ENCODE data around the gene RIMKLA.

RIMKLA gene

GRCh38 chr1:42358791-42359190, 21.8 kb upstream of the RIMKLA start:
- H3K4me3 ChIP-seq (ENCODE audit: low read length) = no peak overlapping the region
- TF ChIP-seq CTCF (conservative IDR thresholded peaks at IDR 0.05; ENCODE audit: low read length) = no peak
- no peak for DNase-seq (ENCODE audit: low read depth)

- no peak for DNase-seq (ENCODE audit: low read depth)
- TF ChIP-seq CTCF (conservative IDR thresholded peaks at IDR 0.05; ENCODE audit: low read length) = no peak
- H3K4me3 ChIP-seq (ENCODE audit: low read length) = no peak overlapping the region
These were observed 21.1 kb upstream of the RIMKLA start for GRCh38 chr1:42359466-42359865.

GRCh38 chr1:42364089-42364488, 16.5 kb upstream of the RIMKLA start:
- no peak for DNase-seq (ENCODE audit: low read depth)
- H3K4me3 ChIP-seq (ENCODE audit: low read length) = no peak overlapping the region
- TF ChIP-seq CTCF (conservative IDR thresholded peaks at IDR 0.05; ENCODE audit: low read length) = no peak

- no peak for DNase-seq (ENCODE audit: low read depth)
- TF ChIP-seq CTCF (conservative IDR thresholded peaks at IDR 0.05; ENCODE audit: low read length) = no peak
- H3K4me3 ChIP-seq (ENCODE audit: low read length) = no peak overlapping the region
These were observed 16.1 kb upstream of the RIMKLA start for GRCh38 chr1:42364542-42364941.

GRCh38 chr1:42365118-42365517, 15.5 kb upstream of the RIMKLA start:
- no peak for DNase-seq (ENCODE audit: low read depth)
- no peak overlapping the region for H3K4me3 ChIP-seq (ENCODE audit: low read length)
- no peak for TF ChIP-seq CTCF (conservative IDR thresholded peaks at IDR 0.05; ENCODE audit: low read length)

- DNase-seq (ENCODE audit: low read depth) = no peak
- H3K4me3 ChIP-seq (ENCODE audit: low read length) = no peak overlapping the region
- no peak for TF ChIP-seq CTCF (conservative IDR thresholded peaks at IDR 0.05; ENCODE audit: low read length)
These were observed 12.3 kb upstream of the RIMKLA start for GRCh38 chr1:42368096-42368795.

GRCh38 chr1:42369471-42369870, 11.1 kb upstream of the RIMKLA start:
- no peak for TF ChIP-seq CTCF (conservative IDR thresholded peaks at IDR 0.05; ENCODE audit: low read length)
- no peak overlapping the region for H3K4me3 ChIP-seq (ENCODE audit: low read length)
- no peak for DNase-seq (ENCODE audit: low read depth)

Data from AG10803 (cell line).